ENCODE measurements around the gene SPG7.

SPG7 gene

DNA sequence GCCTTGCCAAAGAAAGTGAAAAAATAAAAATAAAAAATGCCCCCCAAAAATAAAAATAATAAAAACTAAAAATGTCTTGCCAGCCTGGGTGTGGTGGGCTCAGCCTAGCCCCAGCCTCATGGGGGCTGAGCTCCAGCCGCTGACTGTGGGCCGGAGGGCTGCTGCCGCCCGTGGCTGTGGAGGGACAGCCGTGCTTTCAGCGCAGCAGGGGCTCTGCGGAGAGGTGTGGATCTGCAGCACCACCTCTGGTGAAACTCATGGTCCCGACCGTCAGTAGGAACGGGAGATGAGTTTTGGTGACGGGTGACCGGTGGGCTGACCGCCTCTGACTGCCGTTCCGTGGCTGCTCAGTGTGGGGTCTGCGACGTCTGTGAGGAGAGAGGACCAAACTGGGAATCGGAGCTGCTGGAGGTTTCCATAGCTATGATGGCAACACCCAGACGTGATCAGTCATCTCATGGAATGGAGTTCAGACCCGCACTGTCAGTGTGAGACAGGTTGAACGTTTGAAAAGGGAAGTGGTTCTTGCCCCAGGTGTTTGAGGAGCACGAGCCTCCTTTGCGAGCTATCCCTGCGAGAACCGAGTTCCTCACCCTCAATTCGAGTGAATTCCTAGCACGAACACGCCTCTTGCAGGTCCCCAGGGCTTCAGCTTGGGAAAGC is 40.3 kb downstream of the SPG7 start:
- DNase-seq: no peak

DNA sequence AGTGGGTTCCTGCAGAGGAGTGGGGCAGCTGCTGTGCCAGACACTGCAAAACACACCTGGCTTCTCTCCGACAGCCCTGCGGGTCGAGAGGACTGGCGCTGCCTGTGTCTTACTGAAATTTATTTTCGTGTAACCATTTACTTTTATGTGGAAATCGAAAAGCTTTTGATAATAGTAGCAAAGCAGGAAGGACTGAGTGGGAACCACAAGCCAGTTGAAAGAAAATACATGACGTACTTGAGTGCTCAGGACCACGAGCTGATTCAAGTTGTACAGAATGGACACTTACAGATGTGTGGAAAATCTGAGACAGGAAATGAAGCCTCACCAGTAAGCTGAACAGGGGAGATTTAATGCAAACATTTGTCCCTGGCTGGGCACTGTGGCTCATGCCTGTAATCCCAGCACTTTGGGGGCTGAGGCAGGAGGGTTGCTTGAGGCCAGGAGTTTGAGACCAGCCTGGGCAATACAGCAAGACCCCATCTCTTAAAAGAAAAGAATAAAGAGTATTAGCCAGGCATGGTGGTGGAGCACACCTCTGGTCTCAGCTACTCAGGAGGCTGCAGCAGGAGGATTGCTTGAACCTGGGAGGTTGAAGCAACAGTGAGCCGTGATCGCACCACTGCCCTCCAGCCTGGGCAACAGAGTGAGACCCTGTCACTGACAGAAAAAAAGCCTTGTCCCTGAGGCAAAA is 41.0 kb downstream of the SPG7 start:
- DNase-seq: no peak

DNA sequence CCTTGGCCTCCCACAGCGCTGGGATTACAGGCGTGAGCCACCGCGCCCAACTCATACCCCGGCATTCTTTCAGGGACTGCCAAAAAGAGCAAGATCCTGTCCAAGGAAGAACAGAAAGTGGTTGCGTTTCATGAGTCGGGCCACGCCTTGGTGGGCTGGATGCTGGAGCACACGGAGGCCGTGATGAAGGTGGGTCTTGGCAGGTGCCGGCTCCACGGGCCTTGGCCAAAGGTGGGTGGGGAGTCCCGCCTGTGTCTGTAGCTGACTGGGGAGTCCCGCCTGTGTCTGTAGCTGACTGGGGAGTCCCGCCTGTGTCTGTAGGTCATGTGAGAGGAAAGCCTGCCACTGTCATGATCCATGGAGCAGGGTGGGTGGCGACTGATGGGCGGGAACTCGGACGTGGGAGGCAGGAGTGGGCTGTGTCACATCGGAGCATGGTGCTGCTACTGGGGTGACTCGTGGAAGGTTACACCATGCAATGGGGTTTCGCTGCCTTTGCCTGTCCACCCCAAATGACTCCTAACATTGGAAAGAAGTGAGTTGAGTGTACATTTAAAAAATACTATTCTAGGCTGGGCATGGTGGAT is 42.3 kb downstream of the SPG7 start:
- DNase-seq: no peak

DNA sequence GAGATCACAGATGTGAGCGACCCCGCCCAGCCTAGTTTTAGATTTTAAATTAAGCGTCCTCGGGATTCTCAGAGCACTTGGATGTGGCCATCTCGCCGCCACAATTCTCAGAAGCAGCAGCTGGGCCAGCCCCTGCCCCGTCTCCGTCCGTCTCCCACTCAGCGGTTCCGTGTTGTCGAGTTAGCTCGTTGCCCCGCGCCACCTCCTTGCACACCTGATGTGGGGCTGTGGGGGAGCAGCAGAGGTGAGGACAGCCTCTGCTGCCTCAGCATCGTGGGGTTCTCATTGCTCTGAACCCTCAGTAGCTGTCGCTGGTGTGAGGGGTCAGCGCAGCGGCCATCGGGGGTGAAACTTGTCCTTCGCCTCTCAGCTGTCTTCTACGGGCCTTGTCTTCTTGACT is 44.1 kb downstream of the SPG7 start:
- DNase-seq: no peak

DNA sequence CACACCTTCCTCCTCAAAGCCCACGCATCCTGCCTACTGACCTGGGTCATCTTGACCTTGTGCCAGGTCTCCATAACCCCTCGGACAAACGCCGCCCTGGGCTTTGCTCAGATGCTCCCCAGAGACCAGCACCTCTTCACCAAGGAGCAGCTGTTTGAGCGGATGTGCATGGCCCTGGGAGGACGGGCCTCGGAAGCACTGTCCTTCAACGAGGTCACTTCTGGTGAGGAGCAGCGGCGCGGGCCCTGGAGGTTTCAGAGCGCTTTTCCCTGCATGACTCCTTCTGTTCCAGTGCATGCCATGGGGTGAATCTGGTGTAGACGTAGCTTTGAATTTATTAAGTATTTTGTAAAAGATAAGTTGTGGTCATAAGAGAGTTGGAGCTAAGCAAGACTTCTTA is 44.7 kb downstream of the SPG7 start:
- DNase-seq: no peak

DNA sequence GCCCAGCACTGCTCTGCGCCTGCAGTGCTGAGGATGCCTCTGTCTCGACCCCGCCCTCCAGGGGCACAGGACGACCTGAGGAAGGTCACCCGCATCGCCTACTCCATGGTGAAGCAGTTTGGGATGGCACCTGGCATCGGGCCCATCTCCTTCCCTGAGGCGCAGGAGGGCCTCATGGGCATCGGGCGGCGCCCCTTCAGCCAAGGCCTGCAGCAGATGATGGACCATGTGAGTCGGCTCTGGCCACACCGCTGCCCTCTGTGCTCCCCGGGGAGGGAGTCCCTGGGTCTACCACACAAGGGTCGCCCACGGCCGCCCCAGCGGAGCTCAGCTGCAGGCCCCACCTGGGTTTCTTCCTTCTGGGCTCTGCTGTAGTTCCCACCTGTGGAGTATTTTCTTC is 45.5 kb downstream of the SPG7 start:
- DNase-seq: no peak

DNA sequence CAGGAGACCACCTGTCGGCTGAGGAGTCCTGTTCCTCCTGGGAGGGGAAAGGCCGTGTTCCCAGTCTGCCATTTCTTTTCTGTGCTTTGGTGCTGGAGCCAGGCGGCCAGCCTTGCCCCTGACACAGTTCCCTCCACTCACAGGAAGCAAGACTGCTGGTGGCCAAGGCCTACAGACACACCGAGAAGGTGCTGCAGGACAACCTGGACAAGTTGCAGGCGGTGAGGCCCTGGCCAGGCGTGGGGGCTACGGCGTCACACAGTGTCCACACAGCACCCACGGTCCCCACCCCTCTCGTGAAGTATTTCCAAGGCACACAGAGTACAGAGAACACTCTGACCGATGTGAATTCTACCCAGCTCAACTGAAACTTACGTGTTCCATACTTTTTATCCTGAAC is 46.1 kb downstream of the SPG7 start:
- DNase-seq: no peak

DNA sequence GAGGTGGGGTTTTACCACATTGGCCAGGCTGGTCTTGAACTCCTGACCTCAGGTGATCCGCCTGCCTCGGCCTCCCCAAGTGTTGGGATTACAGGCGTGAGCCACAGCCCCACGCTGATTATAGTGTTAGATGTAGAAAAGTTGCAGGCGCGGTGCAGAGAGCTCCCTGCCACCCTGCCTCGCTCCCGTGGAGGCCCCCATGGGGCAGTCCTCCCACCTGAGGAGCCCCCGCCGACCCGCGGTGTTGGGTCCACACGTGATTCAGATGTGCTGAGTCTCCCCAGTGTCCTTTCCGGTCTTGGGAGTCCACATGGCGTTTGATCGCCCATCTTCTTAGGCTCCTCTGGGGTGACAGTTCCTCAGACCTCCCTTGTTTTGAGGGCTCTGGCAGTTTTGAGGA is 47.1 kb downstream of the SPG7 start:
- no peak for DNase-seq

DNA sequence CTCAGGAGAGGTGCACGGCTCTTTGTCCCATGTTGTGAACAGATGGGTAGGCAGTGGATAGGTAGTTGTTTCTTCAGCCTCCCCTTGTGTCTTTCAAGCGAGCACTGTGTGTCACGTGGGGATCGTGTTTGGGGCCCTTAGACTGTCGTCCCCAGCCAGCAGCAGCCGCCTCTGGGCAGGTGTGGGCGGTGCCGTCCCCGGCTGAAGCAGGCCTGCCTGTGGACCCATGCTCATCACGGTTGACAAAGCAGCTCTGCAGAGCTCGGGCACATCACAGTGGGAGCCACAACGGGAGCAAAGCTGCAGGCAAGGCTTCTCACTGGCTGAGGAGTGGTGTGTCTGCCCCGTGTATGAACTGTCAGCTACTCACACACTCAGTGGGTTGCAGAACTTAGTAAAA is 47.6 kb downstream of the SPG7 start:
- no peak for DNase-seq

DNA sequence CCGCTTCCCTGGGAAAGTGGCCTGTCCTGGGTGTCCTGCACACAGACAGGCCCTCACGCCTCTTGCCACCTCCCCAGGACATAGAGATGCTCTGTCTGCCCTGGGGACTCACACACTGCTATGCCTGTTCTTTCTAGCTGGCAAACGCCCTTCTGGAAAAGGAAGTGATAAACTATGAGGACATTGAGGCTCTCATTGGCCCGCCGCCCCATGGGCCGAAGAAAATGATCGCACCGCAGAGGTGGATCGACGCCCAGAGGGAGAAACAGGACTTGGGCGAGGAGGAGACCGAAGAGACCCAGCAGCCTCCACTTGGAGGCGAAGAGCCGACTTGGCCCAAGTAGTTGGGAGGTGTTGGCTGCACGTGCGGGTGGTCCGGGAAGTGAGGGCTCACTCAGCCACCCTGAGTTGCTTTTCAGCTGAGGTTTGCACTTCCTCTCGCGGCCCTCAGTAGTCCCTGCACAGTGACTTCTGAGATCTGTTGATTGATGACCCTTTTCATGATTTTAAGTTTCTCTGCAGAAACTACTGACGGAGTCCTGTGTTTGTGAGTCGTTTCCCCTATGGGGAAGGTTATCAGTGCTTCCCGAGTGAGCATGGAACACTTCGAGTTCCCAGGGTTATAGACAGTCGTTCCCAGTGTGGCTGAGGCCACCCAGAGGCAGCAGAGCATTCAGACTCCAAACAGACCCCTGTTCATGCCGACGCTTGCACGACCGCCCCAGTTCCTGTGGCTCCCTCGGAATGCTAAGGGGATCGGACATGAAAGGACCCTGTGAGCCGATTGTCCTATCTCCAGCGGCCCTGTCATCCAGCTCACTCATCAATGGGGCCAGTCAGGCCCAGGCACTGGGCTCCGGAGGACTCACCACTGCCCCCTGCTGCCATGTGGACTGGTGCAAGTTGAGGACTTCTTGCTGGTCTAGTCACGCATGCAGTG is 48.8 kb downstream of the SPG7 start:
- DNase-seq: peak; percentile 83

DNA sequence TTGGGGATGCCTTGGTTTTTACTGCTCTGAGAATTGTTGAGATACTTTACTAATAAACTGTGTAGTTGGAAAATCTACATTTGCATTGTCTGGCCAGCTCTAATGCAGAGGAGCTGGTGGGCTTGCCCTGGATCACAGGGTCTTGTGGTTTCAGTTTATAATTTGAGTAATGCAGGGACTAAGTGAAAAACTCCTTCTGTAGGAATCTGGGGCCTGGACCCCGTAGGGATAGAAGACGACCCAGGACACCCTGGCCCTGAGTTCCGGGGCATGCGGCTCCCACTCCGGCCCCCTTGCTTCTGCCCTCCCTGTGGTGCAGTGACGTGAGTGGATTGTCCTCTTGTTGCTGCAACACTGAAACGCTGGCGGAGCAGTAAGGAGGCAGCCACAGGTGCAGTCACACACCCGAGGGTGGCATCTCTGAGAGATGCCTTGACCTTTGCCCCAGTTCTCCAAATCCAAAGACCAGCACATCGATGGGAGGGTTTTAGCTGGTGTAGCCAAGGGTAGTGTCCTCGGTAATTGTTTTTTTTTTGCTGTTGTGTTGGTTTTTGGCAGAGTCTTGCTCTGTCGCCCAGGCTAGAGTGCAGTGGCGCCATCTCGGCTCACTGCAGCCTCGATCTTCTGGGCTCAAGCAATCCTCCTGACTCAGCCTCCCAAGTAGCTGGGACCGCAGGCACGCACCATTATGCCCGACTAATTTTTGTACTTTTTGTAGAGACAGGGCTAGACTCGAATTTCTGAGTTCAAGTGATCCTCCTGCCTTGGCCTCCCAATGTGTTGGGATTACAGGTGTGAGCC is 49.7 kb downstream of the SPG7 start:
- DNase-seq: no peak

DNA sequence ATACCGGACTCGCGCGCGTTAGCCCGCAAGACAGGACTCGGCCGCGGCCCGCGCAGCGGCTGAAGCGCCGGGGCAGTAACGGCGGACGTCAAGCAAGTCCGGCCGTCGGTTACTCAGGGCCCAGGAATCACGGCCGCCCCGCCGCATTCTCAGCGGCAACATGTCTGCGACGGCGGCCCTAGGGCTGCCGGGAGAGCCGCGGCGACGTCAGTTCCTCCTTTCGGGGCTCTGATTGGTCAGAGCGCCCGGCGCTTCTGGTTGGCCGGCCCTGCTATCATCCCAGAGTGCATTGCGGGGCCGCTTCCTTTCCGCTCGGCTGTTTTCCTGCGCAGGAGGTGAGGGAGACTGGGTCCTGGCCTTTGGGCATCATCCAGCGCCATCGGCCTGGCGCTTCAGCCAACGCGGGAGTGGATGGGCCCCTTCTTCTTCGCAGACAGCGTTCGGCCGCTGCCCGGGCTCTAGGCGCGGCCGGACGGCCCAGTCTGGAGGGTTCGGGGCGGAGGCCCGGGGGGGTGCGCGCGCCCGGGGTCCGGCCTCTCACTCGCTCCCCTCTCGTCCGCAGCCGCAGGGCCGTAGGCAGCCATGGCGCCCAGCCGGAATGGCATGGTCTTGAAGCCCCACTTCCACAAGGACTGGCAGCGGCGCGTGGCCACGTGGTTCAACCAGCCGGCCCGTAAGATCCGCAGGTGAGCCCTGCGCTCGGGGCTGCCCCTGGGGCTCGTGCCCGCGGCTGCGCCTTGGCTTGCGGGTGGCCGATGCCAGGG is 52.4 kb downstream of the SPG7 start, which contains the start of gene RPL13:
TSS of gene RPL13 (plus strand) at position 305 of the 764 bp plus-strand sequence. CDS start at position 583, 278 bp downstream.
- DNase-seq: peak; percentile 90

DNA sequence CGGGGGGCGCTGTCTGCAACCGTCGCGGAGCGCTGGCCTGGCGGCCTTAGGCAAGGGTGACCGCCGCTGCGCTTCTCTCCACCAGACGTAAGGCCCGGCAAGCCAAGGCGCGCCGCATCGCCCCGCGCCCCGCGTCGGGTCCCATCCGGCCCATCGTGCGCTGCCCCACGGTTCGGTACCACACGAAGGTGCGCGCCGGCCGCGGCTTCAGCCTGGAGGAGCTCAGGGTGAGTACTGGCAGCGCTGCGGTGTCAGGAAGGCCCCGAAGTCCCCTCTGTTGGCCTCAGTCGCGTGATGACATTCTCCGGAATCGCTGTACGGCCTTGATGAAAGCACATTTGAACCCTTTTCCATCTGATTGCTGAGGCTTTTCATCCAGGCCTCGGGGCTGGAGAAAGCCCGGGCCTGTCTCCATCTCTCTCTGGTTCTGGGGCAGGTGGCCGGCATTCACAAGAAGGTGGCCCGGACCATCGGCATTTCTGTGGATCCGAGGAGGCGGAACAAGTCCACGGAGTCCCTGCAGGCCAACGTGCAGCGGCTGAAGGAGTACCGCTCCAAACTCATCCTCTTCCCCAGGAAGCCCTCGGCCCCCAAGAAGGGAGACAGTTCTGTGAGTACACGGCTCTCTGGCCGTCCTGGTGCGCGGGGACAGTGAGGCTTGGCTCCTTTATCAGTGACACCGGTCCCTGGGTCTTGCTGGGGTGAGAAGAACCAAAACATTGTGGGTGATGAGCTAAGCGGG is 53.1 kb downstream of the SPG7 start:
- DNase-seq: peak; percentile 66

DNA sequence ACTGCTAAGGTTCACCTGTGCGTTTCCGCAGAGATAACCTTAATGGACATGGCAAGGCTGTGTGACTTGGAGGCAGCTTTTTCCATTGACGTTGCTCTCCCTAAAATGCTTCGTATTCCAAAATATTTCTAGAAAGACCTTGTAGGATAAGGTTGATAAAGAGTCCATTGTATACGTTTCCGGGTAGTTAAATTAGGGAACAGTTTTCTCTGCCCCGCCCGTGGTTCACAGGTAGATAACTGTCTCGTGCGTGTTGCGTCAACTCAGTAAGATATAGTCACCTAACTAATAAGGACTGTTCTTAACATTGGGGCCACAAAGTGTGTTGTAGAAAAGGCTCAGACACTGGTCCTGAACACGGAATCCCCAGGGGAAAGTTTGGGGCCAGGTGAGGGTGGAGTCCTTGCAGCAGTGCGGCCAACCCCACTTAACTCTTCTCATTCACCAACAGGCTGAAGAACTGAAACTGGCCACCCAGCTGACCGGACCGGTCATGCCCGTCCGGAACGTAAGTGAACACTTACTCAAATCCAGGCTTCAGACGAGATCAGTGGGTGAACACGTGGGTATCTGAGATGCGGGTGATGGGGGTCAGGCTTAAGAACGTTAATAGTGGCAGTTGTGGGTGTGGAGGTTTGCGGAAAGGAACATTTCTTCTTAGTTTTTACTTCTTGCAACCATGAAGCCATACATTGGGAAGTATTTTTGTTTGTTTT is 53.8 kb downstream of the SPG7 start:
- no peak for DNase-seq

DNA sequence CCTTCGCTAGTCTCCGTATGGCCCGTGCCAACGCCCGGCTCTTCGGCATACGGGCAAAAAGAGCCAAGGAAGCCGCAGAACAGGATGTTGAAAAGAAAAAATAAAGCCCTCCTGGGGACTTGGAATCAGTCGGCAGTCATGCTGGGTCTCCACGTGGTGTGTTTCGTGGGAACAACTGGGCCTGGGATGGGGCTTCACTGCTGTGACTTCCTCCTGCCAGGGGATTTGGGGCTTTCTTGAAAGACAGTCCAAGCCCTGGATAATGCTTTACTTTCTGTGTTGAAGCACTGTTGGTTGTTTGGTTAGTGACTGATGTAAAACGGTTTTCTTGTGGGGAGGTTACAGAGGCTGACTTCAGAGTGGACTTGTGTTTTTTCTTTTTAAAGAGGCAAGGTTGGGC is 54.7 kb downstream of the SPG7 start:
- DNase-seq: no peak

DNA sequence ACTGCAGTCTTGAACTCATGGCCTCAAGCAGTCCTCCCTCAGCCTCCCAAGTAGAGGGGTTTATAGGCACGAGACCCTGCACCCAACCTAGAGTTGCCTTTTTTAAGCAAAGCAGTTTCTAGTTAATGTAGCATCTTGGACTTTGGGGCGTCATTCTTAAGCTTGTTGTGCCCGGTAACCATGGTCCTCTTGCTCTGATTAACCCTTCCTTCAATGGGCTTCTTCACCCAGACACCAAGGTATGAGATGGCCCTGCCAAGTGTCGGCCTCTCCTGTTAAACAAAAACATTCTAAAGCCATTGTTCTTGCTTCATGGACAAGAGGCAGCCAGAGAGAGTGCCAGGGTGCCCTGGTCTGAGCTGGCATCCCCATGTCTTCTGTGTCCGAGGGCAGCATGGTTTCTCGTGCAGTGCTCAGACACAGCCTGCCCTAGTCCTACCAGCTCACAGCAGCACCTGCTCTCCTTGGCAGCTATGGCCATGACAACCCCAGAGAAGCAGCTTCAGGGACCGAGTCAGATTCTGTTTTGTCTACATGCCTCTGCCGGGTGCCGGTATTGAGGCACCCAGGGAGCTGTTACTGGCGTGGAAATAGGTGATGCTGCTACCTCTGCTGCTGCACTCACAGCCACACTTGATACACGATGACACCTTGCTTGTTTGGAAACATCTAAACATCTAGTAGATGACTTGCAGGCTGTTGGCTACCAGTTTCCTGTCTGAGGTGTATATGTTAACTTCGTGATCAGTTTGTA is 55.6 kb downstream of the SPG7 start:
- DNase-seq: no peak

DNA sequence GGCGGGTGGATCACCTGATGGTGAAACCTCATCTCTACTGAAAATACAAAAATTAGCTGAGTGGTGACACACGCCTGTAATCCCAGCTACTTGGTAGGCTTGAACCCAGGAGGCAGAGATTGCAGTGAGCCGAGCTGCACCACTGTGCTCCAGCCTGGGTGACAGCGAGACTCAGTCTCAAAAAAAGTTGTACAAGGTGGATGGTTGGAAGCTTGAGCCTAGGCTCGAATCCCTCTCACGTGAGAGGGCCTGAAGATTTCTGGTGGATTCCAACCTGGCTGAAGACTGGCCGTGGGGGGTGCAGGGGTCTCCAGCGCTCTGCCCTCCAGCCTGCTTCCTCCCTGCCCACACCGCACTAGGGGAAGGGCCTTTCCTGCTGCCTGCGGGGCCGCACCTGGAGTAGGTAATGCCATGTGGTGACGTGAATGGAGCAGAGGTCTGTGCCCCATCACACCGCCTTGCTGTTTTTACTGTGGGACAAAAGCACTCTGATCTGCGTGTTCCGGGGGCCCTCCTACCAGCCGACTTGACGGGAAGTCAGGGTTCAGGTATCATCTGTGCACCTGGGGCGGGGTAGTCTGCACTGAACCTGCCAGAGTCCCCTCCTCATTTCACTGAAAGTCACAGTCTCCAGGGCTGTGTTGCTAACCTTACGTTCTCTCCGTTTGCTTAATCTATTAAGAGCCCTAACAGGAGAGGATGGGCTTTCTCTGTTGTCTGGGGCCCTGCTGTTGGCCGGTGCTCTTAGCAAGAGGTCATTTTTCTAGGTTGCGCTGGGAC is 56.5 kb downstream of the SPG7 start:
- DNase-seq: no peak

DNA sequence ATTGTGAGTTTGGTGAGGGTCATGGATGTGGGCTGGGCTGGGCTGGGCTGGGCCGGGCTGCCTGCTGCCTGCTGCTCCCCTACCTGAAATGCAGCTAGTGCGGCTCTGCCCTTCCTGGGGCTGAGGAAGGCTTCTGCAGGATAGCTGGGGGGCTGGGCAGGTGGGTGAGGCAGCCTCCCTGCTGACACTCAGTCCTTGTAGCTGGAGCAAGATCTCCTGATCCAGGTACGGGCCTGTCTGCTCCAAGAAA is 57.0 kb downstream of the SPG7 start:
- no peak for DNase-seq
